ENCODE measurements around the gene ADAM15. TPM values are rescaled to one million over a fixed set of nuclear protein-coding genes. Genes with fewer than 3 reads are reported as not detected.

ADAM15 gene
- polyA plus RNA-seq, 1 donor: 38.6 TPM

GRCh38 chr1:155032886-155033285 is 18.2 kb upstream of the ADAM15 start:
- H3K36me3 ChIP-seq (ENCODE audit: control insufficient read depth, insufficient read depth, low read length): no peaks in the 10 kb centered on the region
- WGBS (ENCODE audit: insufficient coverage, low lambda C conversion rate): no CpG with 5 or more reads among the region's 12 CpGs
- DNase-seq: no peak
- peaks cover 2% of the 10 kb centered on the region for H3K4me1 ChIP-seq (ENCODE audit: control insufficient read depth, insufficient read depth, low read length)
- H3K9me3 ChIP-seq (ENCODE audit: control insufficient read depth, low read depth, low read length): no peaks in the 10 kb centered on the region
- no peak overlapping the region for H3K27ac ChIP-seq (ENCODE audit: low read length)
- no peaks in the 10 kb centered on the region for H3K27me3 ChIP-seq (ENCODE audit: control insufficient read depth, insufficient read depth, low read length)
- H3K4me3 ChIP-seq (ENCODE audit: low read length): no peak overlapping the region

DNA sequence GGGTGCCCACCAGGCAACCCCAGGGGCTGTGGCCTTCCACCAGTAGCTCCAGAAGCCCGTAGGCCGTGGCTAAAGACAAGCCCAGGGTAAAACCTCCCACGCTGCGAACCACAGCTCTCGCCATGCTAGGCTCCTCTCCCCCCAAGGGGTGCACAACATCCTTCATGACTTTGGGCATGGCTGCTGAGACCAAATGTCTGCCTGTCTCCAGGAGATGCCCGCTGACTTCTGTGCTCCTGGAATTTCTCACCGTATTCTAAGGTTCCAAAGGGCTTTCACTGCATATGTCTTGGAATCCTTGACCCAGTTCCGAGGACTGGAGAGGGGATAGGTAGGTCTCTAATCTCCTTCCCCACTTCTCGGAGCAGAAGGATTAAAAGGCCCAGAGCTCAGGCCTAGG is 17.6 kb upstream of the ADAM15 start, which contains the start of the genes DCST1 and DCST2:
TSS of gene DCST1 (plus strand) at position 301 of the 400 bp plus-strand sequence. CDS start 213 bp downstream, outside the sequence.
TSS of gene DCST2 (minus strand) at position 258 of the 400 bp plus-strand sequence. CDS start at position 178, 80 bp downstream.
- Histone ChIP-seq H3K9me3 (ENCODE audit: control insufficient read depth, low read depth, low read length) (no peaks in the 10 kb centered on the region), H3K4me1 (ENCODE audit: control insufficient read depth, insufficient read depth, low read length) (peaks cover 8% of the 10 kb centered on the region), H3K4me3 (ENCODE audit: low read length) (no peak within 1 kb of the TSS), H3K36me3 (ENCODE audit: control insufficient read depth, insufficient read depth, low read length) (no peaks in the 10 kb centered on the region), H3K27ac (ENCODE audit: low read length) (no peak within 1 kb of the TSS), H3K27me3 (ENCODE audit: control insufficient read depth, insufficient read depth, low read length) (no peaks in the 10 kb centered on the region)
- no CpG with 5 or more reads among the region's 9 CpGs for WGBS (ENCODE audit: insufficient coverage, low lambda C conversion rate)
- DNase-seq: no peak

DNA sequence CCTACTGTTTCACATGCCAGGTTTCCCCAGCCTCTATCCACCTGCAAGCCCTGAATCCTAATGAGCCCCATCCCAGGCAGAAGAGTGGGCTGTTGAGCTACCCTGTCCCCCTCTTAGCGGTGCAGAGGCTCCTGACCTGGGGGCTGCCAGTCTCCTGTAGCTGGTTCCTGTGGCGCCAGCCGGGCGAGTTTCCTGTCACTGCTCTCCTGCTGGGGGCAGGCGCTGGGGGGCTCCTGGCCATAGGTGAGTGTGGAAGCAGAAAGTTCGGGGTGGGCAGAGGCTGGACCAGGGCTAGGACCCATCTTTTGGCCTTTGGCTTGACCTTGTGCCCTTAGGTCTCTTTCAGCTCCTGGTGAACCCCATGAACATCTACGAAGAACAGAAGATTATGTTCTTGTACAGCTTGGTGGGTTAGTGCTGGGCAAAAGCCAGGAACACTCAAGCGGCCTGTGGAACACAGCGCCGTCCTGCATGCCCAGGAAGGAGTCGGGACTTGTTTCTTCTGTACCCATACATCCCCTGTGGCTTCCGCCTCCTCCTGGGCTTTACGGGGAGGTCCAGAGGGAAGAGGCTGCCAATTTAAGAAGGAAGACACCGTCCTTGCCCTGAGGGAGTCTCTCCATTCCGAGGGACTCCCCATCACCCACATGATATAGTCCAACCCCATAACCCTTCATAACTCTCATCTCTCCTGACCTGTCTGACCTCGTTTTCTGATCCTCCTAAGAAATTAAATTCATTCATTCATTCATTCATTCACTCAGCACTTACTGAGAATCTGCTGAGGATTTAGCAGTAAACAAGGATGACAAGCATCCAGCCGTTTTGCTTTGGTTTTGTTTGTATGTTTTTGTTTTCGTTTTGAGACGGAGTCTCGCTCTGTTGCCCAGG is 16.6 kb upstream of the ADAM15 start:
- H3K4me3 ChIP-seq (ENCODE audit: low read length): no peak overlapping the region
- peaks cover 8% of the 10 kb centered on the region for H3K4me1 ChIP-seq (ENCODE audit: control insufficient read depth, insufficient read depth, low read length)
- no peak for DNase-seq
- 90% methylated on average over 2 of the region's 20 CpGs for WGBS (ENCODE audit: insufficient coverage, low lambda C conversion rate)
- no peaks in the 10 kb centered on the region for H3K9me3 ChIP-seq (ENCODE audit: control insufficient read depth, low read depth, low read length)
- no peak overlapping the region for H3K27ac ChIP-seq (ENCODE audit: low read length)
- no peaks in the 10 kb centered on the region for H3K36me3 ChIP-seq (ENCODE audit: control insufficient read depth, insufficient read depth, low read length)
- no peaks in the 10 kb centered on the region for H3K27me3 ChIP-seq (ENCODE audit: control insufficient read depth, insufficient read depth, low read length)

DNA sequence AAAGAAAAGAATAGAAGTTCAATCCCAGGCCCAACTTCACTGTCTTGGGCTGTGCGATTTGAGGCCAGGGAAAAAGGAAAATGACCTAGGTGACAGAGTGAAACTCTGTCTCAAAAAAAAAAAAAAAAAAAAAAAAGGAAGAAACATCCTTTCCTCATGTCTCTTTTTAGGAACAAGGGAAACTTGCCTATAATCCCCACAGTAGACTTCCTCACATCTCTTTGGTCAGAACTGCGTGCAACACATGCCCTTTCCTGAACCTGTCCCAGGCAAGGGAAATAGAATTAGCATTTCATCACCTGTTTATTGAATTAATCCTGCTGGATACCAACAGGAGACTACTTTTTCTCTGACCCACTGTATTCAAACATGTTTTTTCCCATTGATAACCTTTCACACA is 15.2 kb upstream of the ADAM15 start:
- Histone ChIP-seq H3K4me1 (ENCODE audit: control insufficient read depth, insufficient read depth, low read length) (peaks cover 8% of the 10 kb centered on the region), H3K9me3 (ENCODE audit: control insufficient read depth, low read depth, low read length) (no peaks in the 10 kb centered on the region), H3K27me3 (ENCODE audit: control insufficient read depth, insufficient read depth, low read length) (no peaks in the 10 kb centered on the region), H3K36me3 (ENCODE audit: control insufficient read depth, insufficient read depth, low read length) (no peaks in the 10 kb centered on the region), H3K27ac (ENCODE audit: low read length) (no peak overlapping the region), H3K4me3 (ENCODE audit: low read length) (no peak overlapping the region)
- DNase-seq: no peak
- 100% methylated on average over 1 of the region's 2 CpGs for WGBS (ENCODE audit: insufficient coverage, low lambda C conversion rate)

DNA sequence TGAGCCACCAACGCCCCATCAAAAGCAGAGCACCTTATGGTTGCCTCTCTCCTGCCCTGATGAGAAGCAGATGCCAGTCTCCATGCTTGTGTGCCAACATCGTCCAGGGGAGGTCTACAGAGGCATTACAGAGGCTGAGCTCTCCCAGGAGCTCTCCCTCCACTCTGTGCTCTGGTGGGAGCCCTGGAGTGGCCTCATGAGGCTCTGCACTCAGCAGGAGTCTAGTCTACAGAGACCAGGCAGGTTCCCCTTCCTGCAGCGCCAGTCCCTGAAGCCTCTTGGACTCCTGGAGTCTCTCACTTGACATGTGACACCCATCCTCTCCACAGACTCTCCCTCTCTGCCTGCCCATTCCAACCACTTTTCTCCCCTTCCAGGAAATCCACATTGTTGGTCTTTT is 14.1 kb upstream of the ADAM15 start:
- Histone ChIP-seq H3K9me3 (ENCODE audit: control insufficient read depth, low read depth, low read length) (no peaks in the 10 kb centered on the region), H3K4me1 (ENCODE audit: control insufficient read depth, insufficient read depth, low read length) (peaks cover 8% of the 10 kb centered on the region), H3K27ac (ENCODE audit: low read length) (no peak overlapping the region), H3K27me3 (ENCODE audit: control insufficient read depth, insufficient read depth, low read length) (no peaks in the 10 kb centered on the region), H3K4me3 (ENCODE audit: low read length) (no peak overlapping the region), H3K36me3 (ENCODE audit: control insufficient read depth, insufficient read depth, low read length) (no peaks in the 10 kb centered on the region)
- no peak for DNase-seq
- WGBS (ENCODE audit: insufficient coverage, low lambda C conversion rate): no CpG with 5 or more reads among the region's 3 CpGs

- H3K9me3 ChIP-seq (ENCODE audit: control insufficient read depth, low read depth, low read length): no peaks in the 10 kb centered on the region
- H3K4me3 ChIP-seq (ENCODE audit: low read length): no peak overlapping the region
- peaks cover 13% of the 10 kb centered on the region for H3K4me1 ChIP-seq (ENCODE audit: control insufficient read depth, insufficient read depth, low read length)
- H3K27ac ChIP-seq (ENCODE audit: low read length): no peak overlapping the region
- no peaks in the 10 kb centered on the region for H3K36me3 ChIP-seq (ENCODE audit: control insufficient read depth, insufficient read depth, low read length)
- 100% methylated on average over 1 of the region's 6 CpGs for WGBS (ENCODE audit: insufficient coverage, low lambda C conversion rate)
- DNase-seq: no peak
- H3K27me3 ChIP-seq (ENCODE audit: control insufficient read depth, insufficient read depth, low read length): no peaks in the 10 kb centered on the region
Measured at GRCh38 chr1:155037851-155038441, 13.2 kb upstream of the ADAM15 start.

DNA sequence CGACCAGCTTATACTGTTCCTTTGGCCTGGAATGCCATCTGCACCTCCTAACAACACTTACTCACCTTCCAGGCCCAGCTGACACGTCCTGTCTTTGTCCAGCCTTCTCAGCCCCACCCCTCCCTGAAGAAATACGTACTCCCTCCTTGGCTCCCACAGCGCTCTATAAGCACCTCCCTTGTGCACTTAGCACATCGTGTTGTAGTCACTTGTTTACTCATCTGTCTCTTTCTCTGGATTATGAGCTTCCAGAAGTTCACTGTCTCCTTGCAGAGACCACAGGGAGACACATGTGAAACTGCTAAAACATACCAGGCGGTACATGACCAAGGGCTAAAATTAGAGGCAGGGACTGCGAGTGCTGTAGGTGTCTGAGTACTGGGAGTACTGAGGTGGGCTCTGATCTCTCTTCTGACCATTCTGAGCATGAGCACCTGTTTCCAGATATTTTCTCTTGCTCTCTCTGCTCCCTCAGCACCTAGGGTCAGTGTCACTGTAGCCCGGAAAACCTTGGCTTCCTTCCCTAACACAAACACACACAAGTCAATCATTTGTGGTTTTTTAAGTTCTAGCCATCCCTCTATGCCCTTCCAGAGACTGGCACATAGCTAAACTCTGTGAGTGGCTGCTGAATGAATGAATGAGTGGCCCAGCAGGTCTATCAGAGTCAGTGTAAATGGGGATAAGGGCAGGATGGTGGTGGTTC is 12.4 kb upstream of the ADAM15 start:
- no peaks in the 10 kb centered on the region for H3K9me3 ChIP-seq (ENCODE audit: control insufficient read depth, low read depth, low read length)
- no peak overlapping the region for H3K27ac ChIP-seq (ENCODE audit: low read length)

GRCh38 chr1:155039308-155039669 is 11.8 kb upstream of the ADAM15 start:
- Histone ChIP-seq H3K27ac (ENCODE audit: low read length) (no peak overlapping the region), H3K9me3 (ENCODE audit: control insufficient read depth, low read depth, low read length) (no peaks in the 10 kb centered on the region)
- no CpG with 5 or more reads among the region's 4 CpGs for WGBS (ENCODE audit: insufficient coverage, low lambda C conversion rate)

More for the DNA sequence above, 12.4 kb upstream of the ADAM15 start:
- WGBS (ENCODE audit: insufficient coverage, low lambda C conversion rate): no CpG with 5 or more reads among the region's 8 CpGs
- no peaks in the 10 kb centered on the region for H3K36me3 ChIP-seq (ENCODE audit: control insufficient read depth, insufficient read depth, low read length)
- H3K4me3 ChIP-seq (ENCODE audit: low read length): no peak overlapping the region
- peaks cover 21% of the 10 kb centered on the region for H3K4me1 ChIP-seq (ENCODE audit: control insufficient read depth, insufficient read depth, low read length)
- H3K27me3 ChIP-seq (ENCODE audit: control insufficient read depth, insufficient read depth, low read length): no peaks in the 10 kb centered on the region
- DNase-seq: peak in 1 of 2 donors; percentile 65

GRCh38 chr1:155040358-155041093 is 10.6 kb upstream of the ADAM15 start:
- no peaks in the 10 kb centered on the region for H3K27me3 ChIP-seq (ENCODE audit: control insufficient read depth, insufficient read depth, low read length)
- H3K4me1 ChIP-seq (ENCODE audit: control insufficient read depth, insufficient read depth, low read length): peaks cover 34% of the 10 kb centered on the region
- no peak for DNase-seq
- no peak overlapping the region for H3K4me3 ChIP-seq (ENCODE audit: low read length)
- no peaks in the 10 kb centered on the region for H3K9me3 ChIP-seq (ENCODE audit: control insufficient read depth, low read depth, low read length)
- no peak overlapping the region for H3K27ac ChIP-seq (ENCODE audit: low read length)
- WGBS (ENCODE audit: insufficient coverage, low lambda C conversion rate): no CpG with 5 or more reads among the region's 14 CpGs
- no peaks in the 10 kb centered on the region for H3K36me3 ChIP-seq (ENCODE audit: control insufficient read depth, insufficient read depth, low read length)

More at GRCh38 chr1:155039308-155039669, 11.8 kb upstream of the ADAM15 start:
- Histone ChIP-seq H3K4me1 (ENCODE audit: control insufficient read depth, insufficient read depth, low read length) (peaks cover 26% of the 10 kb centered on the region), H3K4me3 (ENCODE audit: low read length) (no peak overlapping the region), H3K27me3 (ENCODE audit: control insufficient read depth, insufficient read depth, low read length) (no peaks in the 10 kb centered on the region), H3K36me3 (ENCODE audit: control insufficient read depth, insufficient read depth, low read length) (no peaks in the 10 kb centered on the region)
- no peak for DNase-seq

DNA sequence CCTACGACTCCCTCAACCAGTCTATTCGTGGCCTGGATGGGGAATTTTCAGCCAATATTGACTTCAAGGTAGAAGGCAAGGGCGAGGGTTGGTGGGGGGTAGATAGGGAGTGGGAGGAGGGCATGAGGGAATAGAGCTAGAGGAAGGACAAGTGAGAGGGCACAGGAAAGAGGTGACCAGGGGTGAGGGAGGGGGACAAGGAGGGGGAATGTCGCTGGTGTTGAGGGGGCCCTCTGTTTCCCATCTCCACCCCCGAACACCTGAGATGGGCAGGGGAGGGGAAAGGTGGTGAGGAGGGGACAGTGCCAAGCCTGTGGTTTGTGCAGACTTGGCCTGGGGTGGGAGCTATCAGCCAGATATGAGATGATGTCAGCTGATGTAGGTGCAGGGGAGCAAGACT is 8.3 kb upstream of the ADAM15 start:
- no peak for DNase-seq
- Histone ChIP-seq H3K27ac (ENCODE audit: low read length) (peak overlapping the region; percentile 95), H3K4me3 (ENCODE audit: low read length) (no peak overlapping the region), H3K4me1 (ENCODE audit: control insufficient read depth, insufficient read depth, low read length) (peaks cover 33% of the 10 kb centered on the region), H3K27me3 (ENCODE audit: control insufficient read depth, insufficient read depth, low read length) (no peaks in the 10 kb centered on the region), H3K9me3 (ENCODE audit: control insufficient read depth, low read depth, low read length) (no peaks in the 10 kb centered on the region), H3K36me3 (ENCODE audit: control insufficient read depth, insufficient read depth, low read length) (no peaks in the 10 kb centered on the region)
- WGBS (ENCODE audit: insufficient coverage, low lambda C conversion rate): no CpG with 5 or more reads among the region's 5 CpGs
